ENCODE measurements around the gene SLC35B2. TPM values are rescaled to one million over a fixed set of nuclear protein-coding genes. Genes with fewer than 3 reads are reported as not detected.

The SLC35B2 gene
- total and polyA plus RNA-seq, 9 of the 15 experiments (the other 6 are each of a cell fraction or from before 2014, with no cell fraction given): 14.5 to 59.1 (median 47.1) TPM

- TF ChIP-seq IRF1 (CRISPR knock-in tag; IDR thresholded peaks at IDR 0.05; ENCODE audit: borderline replicate concordance): no peak
- TF ChIP-seq TFAP4 (CRISPR knock-in tag; IDR thresholded peaks at IDR 0.05; ENCODE audit: borderline replicate concordance): no peak; the same call in 1 of the 2 replicates
- no peak for TF ChIP-seq SRSF7 (optimal IDR thresholded peaks at IDR 0.05; ENCODE audit: low read depth, low read length)
- no peak for TF ChIP-seq ARID3B (CRISPR knock-in tag; IDR thresholded peaks at IDR 0.05; ENCODE audit: borderline replicate concordance)
- TF ChIP-seq NR0B1 (IDR thresholded peaks at IDR 0.05; ENCODE audit: partially characterized antibody): no peak
- peak; percentile 52 to 62; a peak in 2 of 4 replicates for TF ChIP-seq FOXK2 (conservative IDR thresholded peaks at IDR 0.05 in 1 of 2, IDR thresholded peaks at IDR 0.05 in 1 of 2; ENCODE audit: low read depth in 2 of 2)
- TF ChIP-seq NCOA2 (IDR thresholded peaks at IDR 0.05; ENCODE audit: partially characterized antibody in 2 of 2): no peak
- TF ChIP-seq E2F5 (CRISPR knock-in tag; IDR thresholded peaks at IDR 0.05): peak; percentile 84
- TF ChIP-seq BDP1 (IDR thresholded peaks at IDR 0.05; ENCODE audit: insufficient read depth, insufficient read length): no peak
- TF ChIP-seq DLX4 (CRISPR knock-in tag; IDR thresholded peaks at IDR 0.05): no peak
- peak; percentile 99 for TF ChIP-seq GTF2A2 (tag; IDR thresholded peaks at IDR 0.05)
- TF ChIP-seq FOXP4 (CRISPR knock-in tag; IDR thresholded peaks at IDR 0.05; ENCODE audit: borderline replicate concordance): peak; percentile 85; the same call in 1 of the 2 replicates
- TF ChIP-seq SRSF3 (IDR thresholded peaks at IDR 0.05; ENCODE audit: insufficient read depth, low read length): no peak
- peak; percentile 26; the same call in 1 of the 2 replicates for TF ChIP-seq RUNX1 (IDR thresholded peaks at IDR 0.05; ENCODE audit: low read depth)
- TF ChIP-seq ESRRB (CRISPR knock-in tag; IDR thresholded peaks at IDR 0.05; ENCODE audit: borderline replicate concordance): no peak
- TF ChIP-seq CAMTA2 (CRISPR knock-in tag; conservative IDR thresholded peaks at IDR 0.05): no peak
- TF ChIP-seq ZNF584 (CRISPR knock-in tag; IDR thresholded peaks at IDR 0.05; ENCODE audit: low read depth): no peak
- peak; percentile 95 for TF ChIP-seq NBN (IDR thresholded peaks at IDR 0.05; ENCODE audit: low read depth)
- peak; percentile 58 for TF ChIP-seq HCFC1 (IDR thresholded peaks at IDR 0.05; ENCODE audit: low read depth, low read length)
Measured at GRCh38 chr6:44246663-44247337, 10.5 kb downstream of the SLC35B2 start, which contains the start of gene HSP90AB1 (continued).

All from K562 (cell line).